RKO (cell line): Measurements from ENCODE around the gene KCNMA1.

Experiments used
- DNase-seq: peaks from one replicate; pipeline ENCODE4 v3.0.0-alpha.2; 2016; ENCODE audit warnings: low spot score

The KCNMA1 gene

DNA sequence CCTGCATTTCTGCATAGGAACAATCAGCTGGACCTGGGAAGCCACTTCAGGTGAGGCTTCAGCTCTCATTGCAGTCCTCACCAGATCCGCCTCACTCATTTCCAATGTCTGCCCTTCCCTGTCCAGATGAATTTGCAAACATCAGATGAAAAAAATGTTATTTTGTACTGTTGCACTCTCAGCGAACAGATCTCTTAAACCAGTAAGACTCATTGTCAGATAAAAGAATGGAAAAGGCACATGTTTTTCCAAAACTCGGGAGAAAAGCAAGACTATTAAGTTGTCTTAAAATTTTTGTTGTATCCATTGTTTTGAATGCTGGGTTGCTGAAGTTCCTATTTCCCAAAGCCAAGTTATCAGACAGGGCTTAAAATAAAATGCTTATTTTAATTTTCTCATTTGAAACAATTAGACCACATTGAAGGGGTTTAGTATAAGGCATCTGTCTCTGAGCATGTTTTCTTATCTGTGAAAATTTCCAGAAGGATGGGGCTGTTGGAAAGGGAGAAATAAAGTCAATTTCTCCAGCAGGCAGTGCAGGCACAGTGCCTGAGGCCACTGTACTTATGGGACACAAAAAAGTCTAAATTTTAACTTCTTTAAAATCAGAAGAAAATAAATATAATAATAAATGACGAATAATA, 396.8 kb downstream of the KCNMA1 start:
- DNase-seq: no peak

DNA sequence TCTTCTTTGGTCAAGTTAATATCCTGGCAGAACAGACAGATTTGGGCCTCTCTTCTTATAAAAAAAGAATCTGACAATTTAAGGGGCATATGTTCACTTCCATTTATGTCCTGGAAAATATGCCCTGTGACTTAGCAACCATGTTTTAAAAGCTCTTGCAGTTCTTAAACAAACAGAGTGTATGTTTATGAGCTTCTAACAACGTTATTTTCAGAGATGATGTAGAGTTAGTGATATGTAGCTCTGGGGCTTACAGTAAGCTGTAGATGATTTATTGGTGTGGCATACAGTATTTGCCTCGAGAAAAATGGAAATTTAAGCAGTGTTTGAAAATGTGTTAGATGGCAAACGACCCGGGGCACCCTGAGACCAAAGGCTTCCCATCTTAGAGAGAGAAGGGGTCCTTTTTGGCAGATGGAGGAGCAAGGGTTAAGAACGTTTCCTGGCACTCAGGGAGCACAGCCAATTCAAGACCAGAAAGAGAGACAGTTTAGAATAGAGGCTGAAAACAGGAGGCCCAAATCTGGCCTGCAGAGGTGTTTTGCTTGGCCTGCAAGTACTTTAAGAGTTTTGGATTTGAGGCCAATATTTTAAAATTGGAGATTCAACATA, 397.5 kb downstream of the KCNMA1 start:
- no peak for DNase-seq

- no peak for DNase-seq
Observed at GRCh38 chr10:77237120-77237519, 400.5 kb downstream of the KCNMA1 start.

DNA sequence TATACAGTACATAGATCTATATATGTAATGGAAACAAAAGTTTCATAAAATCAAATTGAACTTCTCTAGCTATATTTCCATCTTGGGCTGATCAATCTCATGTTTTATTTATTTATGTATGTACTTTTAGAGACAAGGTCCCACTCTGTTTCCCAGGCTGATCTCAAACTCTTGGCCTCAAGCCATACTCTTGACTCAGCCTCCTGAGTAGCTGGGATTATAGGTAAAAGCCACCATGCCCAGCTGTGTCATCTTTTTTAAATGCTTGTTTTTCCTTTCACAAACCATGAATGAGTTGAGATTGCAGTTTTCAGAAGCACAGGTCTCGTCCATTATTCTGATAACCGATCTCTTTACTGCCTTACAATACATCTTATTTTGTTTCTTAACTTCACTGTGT, 400.9 kb downstream of the KCNMA1 start:
- DNase-seq: no peak

GRCh38 chr10:77236029-77236428, 401.6 kb downstream of the KCNMA1 start:
- DNase-seq: no peak

- DNase-seq: no peak
Observed at GRCh38 chr10:77234599-77234998, 403.0 kb downstream of the KCNMA1 start.

- DNase-seq: no peak
Observed at GRCh38 chr10:77233466-77233865, 404.1 kb downstream of the KCNMA1 start.

DNA sequence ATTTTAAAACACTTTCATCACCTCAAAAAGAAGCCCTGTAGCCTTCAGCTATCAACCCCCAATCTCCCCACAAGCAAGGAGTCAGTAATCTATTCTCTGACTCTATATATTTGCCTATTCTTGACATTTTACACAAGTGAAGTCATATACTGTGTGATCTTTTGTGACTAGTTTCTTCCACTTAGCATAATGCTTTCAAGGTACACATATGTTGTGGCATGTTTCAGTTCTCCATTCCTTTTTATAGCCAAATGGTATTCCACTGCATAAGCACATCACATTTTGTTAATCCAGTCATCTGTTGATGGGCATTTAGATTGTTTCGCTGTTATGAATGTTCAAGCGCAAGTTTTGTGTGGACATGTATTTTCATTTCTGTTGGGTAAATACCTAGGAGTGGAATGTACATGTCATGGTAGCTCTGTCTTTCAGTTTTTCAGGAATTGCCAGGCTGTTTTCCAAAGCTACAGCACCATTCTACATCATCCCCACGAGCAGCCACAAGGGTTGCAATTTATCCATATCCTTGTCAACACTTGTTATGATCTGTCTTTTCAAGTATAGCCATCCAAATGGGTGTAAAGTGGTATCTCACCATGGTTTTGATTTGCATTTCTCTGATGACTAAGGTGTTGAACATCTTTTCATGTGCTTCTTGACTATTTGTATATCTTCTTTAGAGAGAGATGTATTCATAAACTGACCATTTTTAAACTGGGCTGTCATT, 405.6 kb downstream of the KCNMA1 start:
- no peak for DNase-seq

- no peak for DNase-seq
Observed at GRCh38 chr10:77231375-77231774, 406.2 kb downstream of the KCNMA1 start.

GRCh38 chr10:77230194-77230593, 407.4 kb downstream of the KCNMA1 start:
- DNase-seq: no peak

DNA sequence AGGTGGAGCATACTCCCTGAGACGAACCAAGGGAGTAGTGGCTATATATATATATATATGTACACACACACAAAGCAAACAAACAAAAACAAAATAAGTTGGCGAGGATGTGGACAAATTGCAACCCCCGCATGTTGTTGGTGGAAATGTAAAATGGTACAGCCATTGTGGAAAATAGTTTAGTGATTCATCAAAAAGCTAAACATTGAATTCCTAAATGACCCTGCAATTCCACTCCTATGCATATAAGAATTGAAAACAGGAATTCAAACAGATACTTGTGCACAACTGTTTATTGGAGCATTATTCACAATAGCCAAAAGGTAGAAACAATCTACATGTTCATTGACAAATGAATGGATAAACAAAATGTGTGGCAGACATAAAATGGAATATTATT, 407.9 kb downstream of the KCNMA1 start:
- no peak for DNase-seq

DNA sequence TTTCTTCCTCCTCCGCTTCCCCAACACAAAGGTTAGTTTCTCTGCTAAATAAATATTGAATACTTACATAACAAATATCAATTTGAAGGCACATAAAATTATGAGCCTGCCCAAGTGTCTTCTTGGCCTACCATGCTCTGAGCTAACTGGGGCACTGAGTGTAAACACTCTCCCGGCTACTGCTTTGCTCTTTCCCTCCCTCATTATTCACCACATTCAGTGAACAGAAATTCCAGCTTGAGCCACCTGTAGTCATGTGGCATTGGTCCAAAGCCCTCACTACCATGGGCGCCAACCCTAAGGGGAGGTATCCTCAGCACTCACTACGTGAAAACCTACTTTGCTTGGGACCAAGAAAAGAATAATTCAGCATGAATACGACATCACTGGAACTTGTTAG, 409.0 kb downstream of the KCNMA1 start:
- no peak for DNase-seq

DNA sequence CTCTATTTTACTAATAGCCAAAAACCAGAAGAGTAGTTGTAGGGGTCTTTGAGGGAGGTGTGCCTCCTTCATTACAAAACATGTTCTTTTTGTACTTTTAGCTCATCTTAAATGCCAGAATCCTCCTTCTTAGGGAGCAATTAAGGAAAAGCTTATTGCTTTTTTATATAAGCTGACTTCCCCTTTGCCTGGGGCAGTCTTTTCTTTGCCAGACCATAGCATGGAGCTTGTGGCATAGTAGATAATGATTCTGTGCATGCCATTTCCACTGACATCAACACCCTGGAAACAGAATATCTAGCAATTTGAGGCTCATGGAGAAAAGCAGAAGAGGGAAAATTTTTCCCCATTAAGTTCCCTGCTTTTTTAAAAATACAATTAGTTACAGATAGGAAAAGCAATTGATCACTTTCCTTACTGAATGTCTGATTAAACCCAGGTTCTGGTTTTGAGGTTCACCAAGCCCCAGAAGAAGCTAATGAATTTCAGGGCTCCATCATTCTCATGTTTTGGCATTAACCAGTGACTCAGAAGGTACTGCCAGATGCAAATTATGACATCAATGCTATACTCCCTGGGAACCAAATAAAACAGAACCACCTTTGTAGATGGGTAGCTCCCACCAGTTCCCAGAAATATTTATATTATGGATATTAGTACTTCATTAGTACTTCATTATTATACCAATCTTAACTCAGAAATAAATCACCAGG, 410.6 kb downstream of the KCNMA1 start:
- no peak for DNase-seq

GRCh38 chr10:77226452-77226851, 411.2 kb downstream of the KCNMA1 start:
- no peak for DNase-seq

DNA sequence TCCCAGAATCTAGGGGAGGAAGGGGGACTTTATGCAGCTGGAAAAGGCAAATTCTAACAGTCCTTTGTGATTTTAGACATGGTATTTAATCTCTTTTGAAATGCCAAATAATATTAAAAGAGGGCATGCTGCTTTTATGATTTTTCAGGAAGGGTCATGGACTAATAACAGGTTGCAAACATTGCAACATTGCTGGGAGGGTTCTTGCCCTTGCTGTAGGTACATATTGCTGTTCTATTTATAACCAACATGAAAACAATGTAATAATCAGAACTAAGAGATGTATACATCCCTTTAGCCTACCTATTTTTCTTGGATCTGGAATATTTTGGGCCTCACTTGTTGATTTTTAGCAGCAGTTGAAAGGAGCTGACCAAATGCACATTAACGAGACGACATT, 411.6 kb downstream of the KCNMA1 start:
- no peak for DNase-seq

DNA sequence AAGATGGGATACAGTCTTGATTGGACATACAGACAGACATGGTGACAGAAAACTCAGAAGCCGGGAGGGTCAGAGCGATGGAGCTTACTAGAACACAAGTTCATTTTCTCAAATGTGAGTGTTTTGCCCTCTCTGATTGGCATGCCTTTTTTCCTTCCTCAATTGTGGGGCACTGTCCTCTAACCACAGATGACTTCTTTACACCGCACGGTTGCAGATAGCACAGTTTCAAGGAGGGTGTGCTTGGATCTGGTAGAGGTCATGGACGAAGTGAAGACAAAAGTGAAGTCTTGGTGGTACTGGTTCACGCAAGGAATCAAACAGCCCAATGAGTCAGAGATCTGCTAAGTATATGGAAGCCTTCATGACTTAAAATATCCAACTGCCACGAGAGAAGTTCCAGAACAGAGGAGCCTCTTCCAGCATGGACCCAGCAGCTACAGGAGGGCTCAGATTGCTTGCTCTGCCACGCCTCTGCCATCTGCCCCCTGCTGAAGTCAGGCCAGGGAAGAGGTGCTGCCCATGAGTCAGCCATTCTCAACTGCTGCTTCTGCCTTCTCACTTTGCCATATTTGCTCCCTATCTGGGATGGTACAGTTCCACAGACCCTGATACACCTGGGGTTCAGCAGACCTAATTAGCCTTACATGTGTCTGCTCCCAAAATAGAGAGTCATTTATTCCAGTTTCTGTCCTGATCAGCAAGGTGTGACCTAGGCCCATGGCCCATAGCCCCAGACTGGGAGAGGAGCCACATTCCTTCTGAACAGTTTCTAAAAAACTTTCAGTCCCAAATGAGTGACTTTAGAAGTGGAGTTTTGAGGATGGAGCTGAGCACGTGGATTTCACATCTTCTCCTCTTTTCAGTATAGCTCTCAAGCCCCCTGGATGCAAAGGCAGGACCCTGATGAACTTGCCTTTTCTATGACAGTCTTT, 413.8 kb downstream of the KCNMA1 start:
- no peak for DNase-seq

DNA sequence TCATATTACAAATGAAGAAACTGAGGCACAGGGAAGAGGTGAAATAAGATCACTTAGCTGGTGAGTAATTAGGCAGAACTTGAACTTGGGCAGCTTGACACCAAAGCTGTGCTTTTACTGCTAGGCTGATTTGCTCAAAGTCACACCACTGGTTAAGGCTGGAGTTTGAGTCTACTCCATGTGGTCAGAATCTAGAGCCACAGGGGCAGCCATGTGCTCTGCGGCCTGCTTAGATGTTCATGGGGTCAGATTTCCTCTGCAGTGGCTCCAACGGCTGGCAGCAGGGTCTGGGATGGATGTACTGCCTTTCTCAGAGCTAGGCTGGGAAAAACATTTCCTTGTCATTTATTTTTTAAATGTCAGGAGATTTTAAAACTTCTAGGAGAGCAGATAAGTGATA, 417.5 kb downstream of the KCNMA1 start:
- DNase-seq: no peak

GRCh38 chr10:77219046-77219445, 418.6 kb downstream of the KCNMA1 start:
- no peak for DNase-seq

GRCh38 chr10:77214799-77215198, 422.8 kb downstream of the KCNMA1 start:
- DNase-seq: no peak

- DNase-seq: no peak
Observed at GRCh38 chr10:77212632-77213031, 425.0 kb downstream of the KCNMA1 start.

- DNase-seq: no peak
Observed at GRCh38 chr10:77210645-77211044, 427.0 kb downstream of the KCNMA1 start.
